ENCODE data around the gene TMEM201. TPM values are rescaled to one million over a fixed set of nuclear protein-coding genes. Genes with fewer than 3 reads are reported as not detected.

TMEM201 gene
- total RNA-seq, 1 donor from 2014 or later = 1.9 TPM

DNA sequence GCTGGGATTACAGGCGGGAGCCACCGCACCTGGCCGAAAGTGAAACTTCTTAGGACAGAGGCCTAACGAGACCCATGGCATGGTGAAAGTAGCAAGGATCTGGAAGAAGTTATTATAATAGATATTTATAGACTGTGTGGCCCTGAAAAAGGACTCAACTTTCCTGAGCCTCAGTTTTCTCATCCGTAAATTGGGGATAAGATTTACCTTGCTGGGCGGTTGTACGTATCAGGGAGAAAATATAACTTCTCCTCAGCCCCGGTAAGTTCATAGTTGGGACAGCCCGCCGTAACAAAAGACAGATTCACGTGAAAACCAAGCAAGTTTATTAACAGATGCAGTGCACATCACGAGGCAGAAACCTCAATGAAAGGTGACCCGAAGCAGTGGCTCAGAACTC is 57.3 kb downstream of the TMEM201 start:
- no peaks in the 10 kb centered on the region for H3K9me3 ChIP-seq (ENCODE audit: low read depth)
- no peaks in the 10 kb centered on the region for H4K20me1 ChIP-seq (ENCODE audit: low read depth)
- H3K4me3 ChIP-seq = no peak overlapping the region
- H3K9me3 Mint-ChIP-seq = no peaks in the 10 kb centered on the region
- H2AFZ ChIP-seq (replicated peaks) = no peak overlapping the region
- no peaks in the 10 kb centered on the region for H3K79me2 ChIP-seq (ENCODE audit: low read depth)
- TF ChIP-seq EZH2 (IDR thresholded peaks at IDR 0.05) (no peak), EZH2phosphoT487 (IDR thresholded peaks at IDR 0.05) (no peak), CTCF (IDR thresholded peaks at IDR 0.05) (no peak)
- no peak for DNase-seq (ENCODE audit: low spot score)
- no peak overlapping the region for H3K4me3 Mint-ChIP-seq
- no peaks in the 10 kb centered on the region for H3K36me3 ChIP-seq
- no peaks in the 10 kb centered on the region for H3K36me3 Mint-ChIP-seq
- H3K27me3 Mint-ChIP-seq (ENCODE audit: insufficient read depth, low read depth) = peaks cover 28% of the 10 kb centered on the region
- peaks cover 19% of the 10 kb centered on the region for H3K27me3 ChIP-seq
- no peaks in the 10 kb centered on the region for H3K4me1 ChIP-seq
- no peak overlapping the region for H3K4me2 ChIP-seq
- no peak overlapping the region for H3K9ac ChIP-seq
- H3K27ac Mint-ChIP-seq = no peak overlapping the region
- no peaks in the 10 kb centered on the region for H3K4me1 Mint-ChIP-seq
- H3F3A ChIP-seq (ENCODE audit: low read depth) = no peaks in the 10 kb centered on the region
- H3K27ac ChIP-seq = no peak overlapping the region

- no peak overlapping the region for H3K9ac ChIP-seq
- H3F3A ChIP-seq (ENCODE audit: low read depth) = peaks cover 4% of the 10 kb centered on the region
- Mint-ChIP-seq H3K4me3 (no peak overlapping the region), H3K27ac (no peak overlapping the region), H3K36me3 (no peaks in the 10 kb centered on the region), H3K9me3 (peaks cover 3% of the 10 kb centered on the region), H3K27me3 (ENCODE audit: insufficient read depth, low read depth) (peaks cover 44% of the 10 kb centered on the region), H3K4me1 (peaks cover 6% of the 10 kb centered on the region)
- H3K4me2 ChIP-seq = no peak overlapping the region
- no peak overlapping the region for H3K4me3 ChIP-seq
- no peak for TF ChIP-seq EZH2 (IDR thresholded peaks at IDR 0.05)
- no peak for TF ChIP-seq CTCF (IDR thresholded peaks at IDR 0.05)
- no peak for TF ChIP-seq EZH2phosphoT487 (IDR thresholded peaks at IDR 0.05)
- no peak overlapping the region for H2AFZ ChIP-seq (replicated peaks)
- H3K27ac ChIP-seq = no peak overlapping the region
- DNase-seq (ENCODE audit: low spot score) = no peak
- no peaks in the 10 kb centered on the region for H3K36me3 ChIP-seq
- H3K9me3 ChIP-seq (ENCODE audit: low read depth) = no peaks in the 10 kb centered on the region
- H3K27me3 ChIP-seq = peaks cover 40% of the 10 kb centered on the region
- H3K4me1 ChIP-seq = no peaks in the 10 kb centered on the region
- H4K20me1 ChIP-seq (ENCODE audit: low read depth) = no peaks in the 10 kb centered on the region
- no peaks in the 10 kb centered on the region for H3K79me2 ChIP-seq (ENCODE audit: low read depth)
Observed at GRCh38 chr1:9648171-9648570, 59.5 kb downstream of the TMEM201 start.

DNA sequence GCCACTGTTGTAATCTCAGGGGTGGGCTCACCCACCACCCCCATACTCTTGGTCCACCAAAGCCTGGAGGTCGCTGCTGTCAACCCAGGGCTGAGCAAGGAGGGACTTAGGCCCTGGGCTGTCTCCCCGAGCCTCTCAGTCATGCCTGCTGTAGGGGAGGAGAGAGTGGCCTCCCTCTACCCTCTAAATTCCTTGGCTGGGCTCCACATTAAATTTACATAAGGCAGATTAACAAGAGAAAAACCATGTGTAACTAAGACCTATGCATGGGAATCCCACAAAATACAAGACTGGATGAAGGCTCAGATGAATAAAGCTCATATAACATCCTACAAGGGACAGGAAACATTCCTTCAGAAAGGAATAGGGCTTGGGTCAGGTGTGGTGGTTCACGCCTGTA is 61.1 kb downstream of the TMEM201 start:
- no peaks in the 10 kb centered on the region for H3K9me3 ChIP-seq (ENCODE audit: low read depth)
- Mint-ChIP-seq H3K27me3 (ENCODE audit: insufficient read depth, low read depth) (peaks cover 56% of the 10 kb centered on the region), H3K36me3 (no peaks in the 10 kb centered on the region), H3K4me3 (no peak overlapping the region), H3K27ac (no peak overlapping the region), H3K9me3 (peaks cover 3% of the 10 kb centered on the region), H3K4me1 (peaks cover 6% of the 10 kb centered on the region)
- H3K4me1 ChIP-seq = no peaks in the 10 kb centered on the region
- H3K4me3 ChIP-seq = no peak overlapping the region
- no peak overlapping the region for H3K27ac ChIP-seq
- H3K27me3 ChIP-seq = peaks cover 56% of the 10 kb centered on the region
- no peak for TF ChIP-seq CTCF (IDR thresholded peaks at IDR 0.05)
- no peak for TF ChIP-seq EZH2 (IDR thresholded peaks at IDR 0.05)
- TF ChIP-seq EZH2phosphoT487 (IDR thresholded peaks at IDR 0.05) = no peak
- no peaks in the 10 kb centered on the region for H4K20me1 ChIP-seq (ENCODE audit: low read depth)
- H3K36me3 ChIP-seq = no peaks in the 10 kb centered on the region
- no peak for DNase-seq (ENCODE audit: low spot score)
- H3K9ac ChIP-seq = no peak overlapping the region
- no peaks in the 10 kb centered on the region for H3K79me2 ChIP-seq (ENCODE audit: low read depth)
- H3F3A ChIP-seq (ENCODE audit: low read depth) = peaks cover 10% of the 10 kb centered on the region
- H2AFZ ChIP-seq (replicated peaks) = no peak overlapping the region
- no peak overlapping the region for H3K4me2 ChIP-seq
